HepG2 (cell line): ENCODE data around the gene CLCN1. TPM values are rescaled to one million over a fixed set of nuclear protein-coding genes. Genes with fewer than 3 reads are reported as not detected.

ENCODE experiments used
- ARID5B ChIP-seq: IDR thresholded peaks from 2 replicates; pipeline ENCODE4 v1.4.0; 2020; ENCODE audit warnings: mild to moderate bottlenecking, missing genetic modification reagents
- ATF7-NPFF ChIP-seq: sonication (generic); formaldehyde crosslinking; IDR thresholded peaks from 2 replicates; pipeline ENCODE4 v1.8.1; 2023; ENCODE audit warnings: mild to moderate bottlenecking, low read depth, missing genetic modification reagents, moderate library complexity
- KAT7 ChIP-seq: IDR thresholded peaks from 2 replicates; pipeline ENCODE4 v1.6.1; 2018; ENCODE audit warnings: borderline replicate concordance, missing compliant biosample characterization
- KLF15 ChIP-seq: sonication (generic); formaldehyde crosslinking; IDR thresholded peaks from 2 replicates; pipeline ENCODE4 v1.8.1; 2023; ENCODE audit warnings: borderline replicate concordance, mild to moderate bottlenecking, inconsistent platforms, missing genetic modification reagents, mixed read lengths
- ZBTB14 ChIP-seq: sonication (generic); formaldehyde crosslinking; IDR thresholded peaks from 2 replicates; pipeline ENCODE4 v1.4.0; 2020; ENCODE audit warnings: missing genetic modification reagents
- ZNF225 ChIP-seq: sonication (generic); formaldehyde crosslinking; IDR thresholded peaks from 2 replicates; pipeline ENCODE4 v1.4.0; 2020; ENCODE audit warnings: mild to moderate bottlenecking, missing genetic modification reagents
- polyA plus RNA-seq, 8 experiments: library from polyadenylated mRNA; depleted of rRNA in 3 of 8; stranded (reverse) in 7 of 8; unstranded in 1 of 8; fragments of >200 nt; fragmentation: Illumina TruSeq in 4 of 8; extraction: Trizol in 4 of 8; gene quantifications; 2 replicates each; pipeline versions ENCODE4 v1.2.1 to v1.2.3, GENCODE V29; 2011 to 2016; ENCODE audit warnings: low read depth in 4 of 8, missing spikeins in 1 of 8, mixed read lengths in 1 of 8; ENCODE audit not compliant: insufficient read depth in 1 of 8
- total RNA-seq, 5 experiments: library from RNA; depleted of rRNA; stranded (reverse); fragments of >200 nt; fragmentation: Illumina TruSeq; extraction: Trizol; gene quantifications; 2 replicates each; pipeline ENCODE4 v1.2.3, GENCODE V29; 2016; ENCODE audit warnings: low read depth in 1 of 5
- TF ChIP-seq, protein P1 (sequence below), 2 experiments: sonication (generic) in 1 of 2; formaldehyde crosslinking in 1 of 2; IDR thresholded peaks; 2 replicates each; pipeline versions ENCODE4 v1.4.0 to v1.6.1; 2016 to 2020; ENCODE audit warnings: borderline replicate concordance in 1 of 2, low read depth in 1 of 2, mild to moderate bottlenecking in 1 of 2, missing genetic modification reagents in 1 of 2
- TF ChIP-seq, protein P2 (sequence below): sonication (generic); formaldehyde crosslinking; IDR thresholded peaks from 2 replicates; pipeline ENCODE4 v1.9.0; 2021; ENCODE audit warnings: missing genetic modification reagents, borderline replicate concordance

Gene CLCN1
- total and polyA plus RNA-seq, 2 of the 13 experiments (the other 11 are each of a cell fraction or from before 2014, with no cell fraction given): 0.01 TPM; not detected in 1

GRCh38 chr7:143287935-143288826 lies 27.7 kb upstream of the CLCN1 start, which contains the start of gene CASP2 (continued):
- TF ChIP-seq ARID5B (CRISPR knock-in tag): peak; percentile 21; the same call in 1 of the 2 replicates
- TF ChIP-seq ZNF225 (CRISPR knock-in tag): no peak
- TF ChIP-seq, protein P1, sequence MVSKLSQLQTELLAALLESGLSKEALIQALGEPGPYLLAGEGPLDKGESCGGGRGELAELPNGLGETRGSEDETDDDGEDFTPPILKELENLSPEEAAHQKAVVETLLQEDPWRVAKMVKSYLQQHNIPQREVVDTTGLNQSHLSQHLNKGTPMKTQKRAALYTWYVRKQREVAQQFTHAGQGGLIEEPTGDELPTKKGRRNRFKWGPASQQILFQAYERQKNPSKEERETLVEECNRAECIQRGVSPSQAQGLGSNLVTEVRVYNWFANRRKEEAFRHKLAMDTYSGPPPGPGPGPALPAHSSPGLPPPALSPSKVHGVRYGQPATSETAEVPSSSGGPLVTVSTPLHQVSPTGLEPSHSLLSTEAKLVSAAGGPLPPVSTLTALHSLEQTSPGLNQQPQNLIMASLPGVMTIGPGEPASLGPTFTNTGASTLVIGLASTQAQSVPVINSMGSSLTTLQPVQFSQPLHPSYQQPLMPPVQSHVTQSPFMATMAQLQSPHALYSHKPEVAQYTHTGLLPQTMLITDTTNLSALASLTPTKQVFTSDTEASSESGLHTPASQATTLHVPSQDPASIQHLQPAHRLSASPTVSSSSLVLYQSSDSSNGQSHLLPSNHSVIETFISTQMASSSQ (IDR thresholded peaks at IDR 0.05; ENCODE audit: low read depth): no peak
- TF ChIP-seq, protein P1 (CRISPR knock-in tag; IDR thresholded peaks at IDR 0.05; ENCODE audit: borderline replicate concordance): no peak; the same call in 1 of the 2 replicates
- TF ChIP-seq KLF15 (CRISPR knock-in tag): no peak
- TF ChIP-seq KAT7: no peak
- TF ChIP-seq, protein P2, sequence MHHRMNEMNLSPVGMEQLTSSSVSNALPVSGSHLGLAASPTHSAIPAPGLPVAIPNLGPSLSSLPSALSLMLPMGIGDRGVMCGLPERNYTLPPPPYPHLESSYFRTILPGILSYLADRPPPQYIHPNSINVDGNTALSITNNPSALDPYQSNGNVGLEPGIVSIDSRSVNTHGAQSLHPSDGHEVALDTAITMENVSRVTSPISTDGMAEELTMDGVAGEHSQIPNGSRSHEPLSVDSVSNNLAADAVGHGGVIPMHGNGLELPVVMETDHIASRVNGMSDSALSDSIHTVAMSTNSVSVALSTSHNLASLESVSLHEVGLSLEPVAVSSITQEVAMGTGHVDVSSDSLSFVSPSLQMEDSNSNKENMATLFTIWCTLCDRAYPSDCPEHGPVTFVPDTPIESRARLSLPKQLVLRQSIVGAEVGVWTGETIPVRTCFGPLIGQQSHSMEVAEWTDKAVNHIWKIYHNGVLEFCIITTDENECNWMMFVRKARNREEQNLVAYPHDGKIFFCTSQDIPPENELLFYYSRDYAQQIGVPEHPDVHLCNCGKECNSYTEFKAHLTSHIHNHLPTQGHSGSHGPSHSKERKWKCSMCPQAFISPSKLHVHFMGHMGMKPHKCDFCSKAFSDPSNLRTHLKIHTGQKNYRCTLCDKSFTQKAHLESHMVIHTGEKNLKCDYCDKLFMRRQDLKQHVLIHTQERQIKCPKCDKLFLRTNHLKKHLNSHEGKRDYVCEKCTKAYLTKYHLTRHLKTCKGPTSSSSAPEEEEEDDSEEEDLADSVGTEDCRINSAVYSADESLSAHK (CRISPR knock-in tag): 0 out of 2 replicates have a peak, but pooled peaks have one; percentile 49
- no peak for TF ChIP-seq ZBTB14 (CRISPR knock-in tag)
- TF ChIP-seq ATF7-NPFF (CRISPR knock-in tag): peak; percentile 43; the same call in 1 of the 2 replicates
